ENCODE results near the gene KAZN.

GRCh38 chr1:14810595-14811361 is 212.3 kb downstream of the KAZN start:
- TF ChIP-seq EZH2 (IDR thresholded peaks at IDR 0.05; ENCODE audit: borderline replicate concordance, low read length): no peak
- TF ChIP-seq, protein P1, sequence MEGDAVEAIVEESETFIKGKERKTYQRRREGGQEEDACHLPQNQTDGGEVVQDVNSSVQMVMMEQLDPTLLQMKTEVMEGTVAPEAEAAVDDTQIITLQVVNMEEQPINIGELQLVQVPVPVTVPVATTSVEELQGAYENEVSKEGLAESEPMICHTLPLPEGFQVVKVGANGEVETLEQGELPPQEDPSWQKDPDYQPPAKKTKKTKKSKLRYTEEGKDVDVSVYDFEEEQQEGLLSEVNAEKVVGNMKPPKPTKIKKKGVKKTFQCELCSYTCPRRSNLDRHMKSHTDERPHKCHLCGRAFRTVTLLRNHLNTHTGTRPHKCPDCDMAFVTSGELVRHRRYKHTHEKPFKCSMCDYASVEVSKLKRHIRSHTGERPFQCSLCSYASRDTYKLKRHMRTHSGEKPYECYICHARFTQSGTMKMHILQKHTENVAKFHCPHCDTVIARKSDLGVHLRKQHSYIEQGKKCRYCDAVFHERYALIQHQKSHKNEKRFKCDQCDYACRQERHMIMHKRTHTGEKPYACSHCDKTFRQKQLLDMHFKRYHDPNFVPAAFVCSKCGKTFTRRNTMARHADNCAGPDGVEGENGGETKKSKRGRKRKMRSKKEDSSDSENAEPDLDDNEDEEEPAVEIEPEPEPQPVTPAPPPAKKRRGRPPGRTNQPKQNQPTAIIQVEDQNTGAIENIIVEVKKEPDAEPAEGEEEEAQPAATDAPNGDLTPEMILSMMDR (IDR thresholded peaks at IDR 0.05; ENCODE audit: low read length): no peak
